ENCODE data around the gene AMELX. TPM values are rescaled to one million over a fixed set of nuclear protein-coding genes. Genes with fewer than 3 reads are reported as not detected.

AMELX gene
- total RNA-seq, 4 donors from 2014 or later, result not detected

DNA sequence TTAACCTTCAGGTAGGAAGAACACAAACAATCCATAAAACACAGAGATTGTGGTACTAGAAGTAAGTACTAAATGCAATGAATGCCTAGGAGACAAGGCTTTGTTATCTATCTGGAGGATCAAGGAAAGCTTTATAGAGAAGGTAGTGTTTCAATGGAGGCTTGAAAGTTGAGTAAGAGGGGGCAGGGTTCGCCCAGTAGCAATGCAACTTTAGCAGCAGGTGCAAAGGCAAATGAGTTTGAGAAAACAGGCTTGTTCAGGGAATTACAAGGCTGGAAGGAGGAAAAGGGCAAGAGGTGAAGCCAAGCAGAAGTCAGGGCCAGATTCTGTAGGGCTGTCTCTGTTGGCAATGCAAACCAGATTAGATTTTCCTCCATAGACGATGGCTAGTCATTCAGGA, 35.5 kb upstream of the AMELX start:
- DNase-seq (ENCODE audit: extremely low spot score), result no peak
- H3K27me3 ChIP-seq, result no peaks in the 10 kb centered on the region
- TF ChIP-seq POLR2A (IDR thresholded peaks at IDR 0.05; ENCODE audit: low read depth), result no peak
- no peak for TF ChIP-seq EP300 (IDR thresholded peaks at IDR 0.05)
- TF ChIP-seq POLR2AphosphoS5 (IDR thresholded peaks at IDR 0.05), result no peak
- TF ChIP-seq, protein P1, sequence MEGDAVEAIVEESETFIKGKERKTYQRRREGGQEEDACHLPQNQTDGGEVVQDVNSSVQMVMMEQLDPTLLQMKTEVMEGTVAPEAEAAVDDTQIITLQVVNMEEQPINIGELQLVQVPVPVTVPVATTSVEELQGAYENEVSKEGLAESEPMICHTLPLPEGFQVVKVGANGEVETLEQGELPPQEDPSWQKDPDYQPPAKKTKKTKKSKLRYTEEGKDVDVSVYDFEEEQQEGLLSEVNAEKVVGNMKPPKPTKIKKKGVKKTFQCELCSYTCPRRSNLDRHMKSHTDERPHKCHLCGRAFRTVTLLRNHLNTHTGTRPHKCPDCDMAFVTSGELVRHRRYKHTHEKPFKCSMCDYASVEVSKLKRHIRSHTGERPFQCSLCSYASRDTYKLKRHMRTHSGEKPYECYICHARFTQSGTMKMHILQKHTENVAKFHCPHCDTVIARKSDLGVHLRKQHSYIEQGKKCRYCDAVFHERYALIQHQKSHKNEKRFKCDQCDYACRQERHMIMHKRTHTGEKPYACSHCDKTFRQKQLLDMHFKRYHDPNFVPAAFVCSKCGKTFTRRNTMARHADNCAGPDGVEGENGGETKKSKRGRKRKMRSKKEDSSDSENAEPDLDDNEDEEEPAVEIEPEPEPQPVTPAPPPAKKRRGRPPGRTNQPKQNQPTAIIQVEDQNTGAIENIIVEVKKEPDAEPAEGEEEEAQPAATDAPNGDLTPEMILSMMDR (IDR thresholded peaks at IDR 0.05), result no peak
- no peak overlapping the region for H3K4me3 ChIP-seq
- 79% methylated on average over 2 of the region's 2 CpGs for WGBS
- no peak overlapping the region for H3K27ac ChIP-seq (replicated peaks in 1 of 4)
- no peaks in the 10 kb centered on the region for H3K9me3 ChIP-seq
- H3K36me3 ChIP-seq, result peaks cover 0 to 2% (median 0%) of the 10 kb centered on the region in 4 donors
- peaks cover 0 to 5% (median 2%) of the 10 kb centered on the region in 4 donors for H3K4me1 ChIP-seq
- intact Hi-C loops (cut with DNase I), result no loop called here

DNA sequence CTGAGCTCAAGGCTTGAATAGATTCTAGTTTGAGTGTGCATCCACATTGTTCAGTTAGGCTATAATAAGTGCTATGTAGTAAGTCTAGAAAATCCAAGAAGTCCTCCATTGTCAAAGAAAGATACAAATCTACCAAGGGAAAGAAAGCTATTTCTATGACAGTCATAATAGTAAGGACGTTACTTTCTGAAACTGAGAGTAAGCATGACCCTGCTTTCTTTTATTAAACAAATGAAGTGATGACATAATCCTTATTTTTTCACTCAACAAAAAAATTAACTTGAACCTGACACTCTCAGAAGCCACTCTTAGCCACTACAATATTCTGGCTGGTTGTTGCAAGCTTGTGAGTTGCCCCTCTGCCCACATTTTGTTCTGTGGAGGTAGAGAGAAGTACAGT, 33.8 kb upstream of the AMELX start:
- 32% methylated on average over 1 of the region's 1 CpG for WGBS
- Histone ChIP-seq H3K4me1 (peaks cover 0 to 5% (median 2%) of the 10 kb centered on the region in 4 donors), H3K36me3 (no peaks in the 10 kb centered on the region), H3K27me3 (no peaks in the 10 kb centered on the region), H3K27ac (replicated peaks in 1 of 4) (no peak overlapping the region), H3K4me3 (no peak overlapping the region), H3K9me3 (no peaks in the 10 kb centered on the region)
- intact Hi-C loops (cut with DNase I), result no loop called here
- TF ChIP-seq POLR2AphosphoS5 (IDR thresholded peaks at IDR 0.05) (no peak), EP300 (IDR thresholded peaks at IDR 0.05) (no peak), POLR2A (IDR thresholded peaks at IDR 0.05; ENCODE audit: low read depth) (no peak)
- TF ChIP-seq, protein P1 (IDR thresholded peaks at IDR 0.05), result no peak
- DNase-seq (ENCODE audit: extremely low spot score), result no peak

DNA sequence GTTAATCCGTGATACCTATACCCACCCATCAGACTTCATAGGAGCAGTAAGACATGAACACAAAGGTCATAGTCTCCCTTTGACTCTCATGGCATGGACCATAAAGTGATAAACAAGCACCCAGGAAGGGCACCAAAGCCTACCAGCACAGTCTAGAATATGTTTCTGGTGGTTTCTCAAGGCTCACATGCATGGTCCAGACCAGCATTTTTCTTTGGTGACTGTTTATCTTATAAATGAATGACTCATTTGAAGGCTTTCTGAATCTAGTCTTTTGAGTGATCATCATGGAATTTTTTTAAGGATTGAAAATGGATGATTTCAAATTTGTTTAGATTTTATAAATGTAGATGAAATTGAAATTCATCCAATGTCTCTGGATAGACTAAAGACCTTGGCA, 32.0 kb upstream of the AMELX start:
- no peak for DNase-seq (ENCODE audit: extremely low spot score)
- Histone ChIP-seq H3K27ac (replicated peaks in 1 of 4) (no peak overlapping the region), H3K36me3 (no peaks in the 10 kb centered on the region), H3K4me3 (no peak overlapping the region), H3K27me3 (no peaks in the 10 kb centered on the region), H3K9me3 (no peaks in the 10 kb centered on the region), H3K4me1 (peaks cover 0 to 14% (median 5%) of the 10 kb centered on the region in 4 donors)
- TF ChIP-seq POLR2A (IDR thresholded peaks at IDR 0.05; ENCODE audit: low read depth) (no peak), EP300 (IDR thresholded peaks at IDR 0.05) (no peak), POLR2AphosphoS5 (IDR thresholded peaks at IDR 0.05) (no peak)
- TF ChIP-seq, protein P1 (IDR thresholded peaks at IDR 0.05), result no peak
- WGBS, result 84% methylated on average over 1 of the region's 1 CpG
- intact Hi-C loops (cut with DNase I), result no loop called here

DNA sequence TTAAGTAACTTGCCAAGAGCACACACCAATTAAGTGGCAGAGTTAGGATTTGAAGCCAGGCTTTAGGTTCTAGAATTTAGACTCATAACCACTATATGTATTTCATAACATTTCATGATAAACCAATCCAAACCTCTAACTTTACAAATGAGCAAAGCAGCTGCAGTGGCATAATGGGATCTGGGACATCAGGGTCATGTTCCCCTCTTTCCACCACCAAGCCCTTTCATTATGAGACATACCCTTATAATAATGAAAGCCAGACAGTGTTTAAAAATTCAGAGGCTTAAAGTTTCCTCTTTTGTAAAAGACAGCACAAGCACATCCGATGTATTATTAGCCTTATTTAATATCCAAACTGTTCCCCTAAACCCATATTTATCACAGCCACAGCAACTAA, 28.3 kb upstream of the AMELX start:
- Histone ChIP-seq H3K27ac (replicated peaks in 1 of 4) (no peak overlapping the region), H3K27me3 (no peaks in the 10 kb centered on the region), H3K36me3 (no peaks in the 10 kb centered on the region), H3K9me3 (no peaks in the 10 kb centered on the region), H3K4me3 (peak overlapping the region in 2 of 4 donors; percentile 17 to 30), H3K4me1 (peaks cover 0 to 22% (median 12%) of the 10 kb centered on the region in 4 donors)
- no peak for TF ChIP-seq POLR2A (IDR thresholded peaks at IDR 0.05; ENCODE audit: low read depth)
- no peak for TF ChIP-seq EP300 (IDR thresholded peaks at IDR 0.05)
- no peak for TF ChIP-seq POLR2AphosphoS5 (IDR thresholded peaks at IDR 0.05)
- TF ChIP-seq, protein P1 (IDR thresholded peaks at IDR 0.05), result no peak
- 56% methylated on average over 1 of the region's 1 CpG for WGBS
- DNase-seq (ENCODE audit: extremely low spot score), result no peak
- intact Hi-C loops (cut with DNase I), result no loop called here

DNA sequence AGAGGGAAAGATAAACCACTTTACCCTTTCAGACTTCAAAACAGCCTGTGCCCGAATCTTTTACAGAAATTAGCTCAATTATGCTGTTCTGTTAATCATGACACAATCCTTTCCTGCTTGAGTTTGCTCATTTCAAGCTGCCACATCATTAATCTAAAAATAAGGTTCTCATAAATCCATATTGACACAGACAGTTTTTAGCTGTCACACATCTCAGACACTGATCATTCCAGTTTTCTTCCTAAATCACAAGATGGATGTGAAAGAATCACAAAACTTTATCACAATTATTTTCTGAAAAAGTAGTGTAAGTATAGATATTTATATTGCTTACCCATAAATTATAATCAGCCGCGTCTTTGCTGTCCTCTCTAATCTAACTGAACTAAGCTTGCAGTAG, 27.9 kb upstream of the AMELX start:
- H3K4me3 ChIP-seq, result peak overlapping the region in 2 of 4 donors; percentile 17 to 30
- peaks cover 0 to 22% (median 12%) of the 10 kb centered on the region in 4 donors for H3K4me1 ChIP-seq
- no peaks in the 10 kb centered on the region for H3K27me3 ChIP-seq
- H3K36me3 ChIP-seq, result no peaks in the 10 kb centered on the region
- DNase-seq (ENCODE audit: extremely low spot score), result no peak
- TF ChIP-seq POLR2A (IDR thresholded peaks at IDR 0.05; ENCODE audit: low read depth) (no peak), EP300 (IDR thresholded peaks at IDR 0.05) (no peak), POLR2AphosphoS5 (IDR thresholded peaks at IDR 0.05) (no peak)
- TF ChIP-seq, protein P1 (IDR thresholded peaks at IDR 0.05), result no peak
- no peak overlapping the region for H3K27ac ChIP-seq (replicated peaks in 1 of 4)
- no peaks in the 10 kb centered on the region for H3K9me3 ChIP-seq
- WGBS, result 51% methylated on average over 3 of the region's 3 CpGs
- intact Hi-C loops (cut with DNase I), result no loop called here
